Measurements from ENCODE around the gene SIM1. TPM values are rescaled to one million over a fixed set of nuclear protein-coding genes. Genes with fewer than 3 reads are reported as not detected.

SIM1 gene
- total RNA-seq, 1 donor: 0.36 TPM

- Histone ChIP-seq H2AFZ (ENCODE audit: low read length) (no peak overlapping the region), H4K20me1 (ENCODE audit: insufficient read depth, low read length) (peaks cover 4% of the 10 kb centered on the region), H3K4me2 (ENCODE audit: insufficient read depth, low read length) (peak overlapping the region; percentile 32), H3K27ac (ENCODE audit: low read depth, low read length) (no peak overlapping the region), H3K4me1 (ENCODE audit: insufficient read depth, low read length) (peaks cover 2% of the 10 kb centered on the region), H3K36me3 (ENCODE audit: insufficient read depth, low read length) (no peaks in the 10 kb centered on the region), H3K4me3 (ENCODE audit: insufficient read depth, low read length) (peak overlapping the region; percentile 46), H3K27me3 (ENCODE audit: insufficient read depth, low read length) (peaks cover 100% of the 10 kb centered on the region), H3K79me2 (ENCODE audit: insufficient read depth, low read length) (no peaks in the 10 kb centered on the region), H3K9me3 (ENCODE audit: low read depth, low read length) (no peaks in the 10 kb centered on the region)
- peak; percentile 52 for DNase-seq (ENCODE audit: insufficient read length, low spot score, missing footprints)
- no peak for TF ChIP-seq CTCF (IDR thresholded peaks at IDR 0.05; ENCODE audit: extremely low read depth, low read depth, low read length)
These were observed 414 bp downstream of the SIM1 start for GRCh38 chr6:100464162-100464851.

- H4K20me1 ChIP-seq (ENCODE audit: insufficient read depth, low read length): peaks cover 4% of the 10 kb centered on the region
- H3K79me2 ChIP-seq (ENCODE audit: insufficient read depth, low read length): no peaks in the 10 kb centered on the region
- H3K9me3 ChIP-seq (ENCODE audit: low read depth, low read length): no peaks in the 10 kb centered on the region
- no peak overlapping the region for H3K27ac ChIP-seq (ENCODE audit: low read depth, low read length)
- no peak for TF ChIP-seq CTCF (IDR thresholded peaks at IDR 0.05; ENCODE audit: extremely low read depth, low read depth, low read length)
- peak; percentile 87 for DNase-seq (ENCODE audit: insufficient read length, low spot score, missing footprints)
- H3K4me3 ChIP-seq (ENCODE audit: insufficient read depth, low read length): no peak overlapping the region
- H2AFZ ChIP-seq (ENCODE audit: low read length): no peak overlapping the region
- H3K4me2 ChIP-seq (ENCODE audit: insufficient read depth, low read length): no peak overlapping the region
- no peaks in the 10 kb centered on the region for H3K36me3 ChIP-seq (ENCODE audit: insufficient read depth, low read length)
- peaks cover 100% of the 10 kb centered on the region for H3K27me3 ChIP-seq (ENCODE audit: insufficient read depth, low read length)
- H3K4me1 ChIP-seq (ENCODE audit: insufficient read depth, low read length): peaks cover 2% of the 10 kb centered on the region
These were observed 1.0 kb downstream of the SIM1 start for GRCh38 chr6:100463630-100464161.

GRCh38 chr6:100462706-100463629 is 1.8 kb downstream of the SIM1 start:
- DNase-seq (ENCODE audit: insufficient read length, low spot score, missing footprints): peak; percentile 74
- H3K27ac ChIP-seq (ENCODE audit: low read depth, low read length): no peak overlapping the region
- H3K4me1 ChIP-seq (ENCODE audit: insufficient read depth, low read length): peaks cover 2% of the 10 kb centered on the region
- H2AFZ ChIP-seq (ENCODE audit: low read length): no peak overlapping the region
- H3K36me3 ChIP-seq (ENCODE audit: insufficient read depth, low read length): no peaks in the 10 kb centered on the region
- no peak overlapping the region for H3K4me3 ChIP-seq (ENCODE audit: insufficient read depth, low read length)
- no peaks in the 10 kb centered on the region for H3K79me2 ChIP-seq (ENCODE audit: insufficient read depth, low read length)
- peaks cover 100% of the 10 kb centered on the region for H3K27me3 ChIP-seq (ENCODE audit: insufficient read depth, low read length)
- no peak for TF ChIP-seq CTCF (IDR thresholded peaks at IDR 0.05; ENCODE audit: extremely low read depth, low read depth, low read length)
- no peaks in the 10 kb centered on the region for H3K9me3 ChIP-seq (ENCODE audit: low read depth, low read length)
- H3K4me2 ChIP-seq (ENCODE audit: insufficient read depth, low read length): no peak overlapping the region
- H4K20me1 ChIP-seq (ENCODE audit: insufficient read depth, low read length): peaks cover 4% of the 10 kb centered on the region
